ENCODE measurements around the gene GSTK1. TPM values are rescaled to one million over a fixed set of nuclear protein-coding genes. Genes with fewer than 3 reads are reported as not detected.

The GSTK1 gene
- total and polyA plus RNA-seq, 4 donors, result 98.9 to 253 (median 187) TPM

GRCh38 chr7:143234533-143234875, 28.7 kb upstream of the GSTK1 start (continued):
- TF ChIP-seq ZBTB33 (IDR thresholded peaks at IDR 0.05) (no peak), SP1 (IDR thresholded peaks at IDR 0.05) (no peak), JUND (IDR thresholded peaks at IDR 0.05) (no peak), MAX (IDR thresholded peaks at IDR 0.05) (no peak)

GRCh38 chr7:143235561-143235960, 27.7 kb upstream of the GSTK1 start:
- Histone ChIP-seq H3K4me3 (ENCODE audit: low read depth in 1 of 3, low read length in 3 of 3) (no peak overlapping the region), H3K9me3 (ENCODE audit: control insufficient read depth in 4 of 4, low read length in 3 of 4) (peaks cover 0 to 2% (median under 1%) of the 10 kb centered on the region in 4 donors)
- 36% methylated on average over 1 of the region's 1 CpG for WGBS

More at GRCh38 chr7:143235561-143235960, 27.7 kb upstream of the GSTK1 start:
- Histone ChIP-seq H3K27me3 (ENCODE audit: control insufficient read depth in 4 of 4, insufficient read depth in 4 of 4, low read length in 3 of 4) (no peaks in the 10 kb centered on the region), H3K9ac (ENCODE audit: low read depth in 1 of 2, low read length in 2 of 2) (no peak overlapping the region), H3K36me3 (ENCODE audit: control insufficient read depth in 4 of 4, insufficient read depth in 3 of 4, low read depth in 1 of 4, low read length in 3 of 4) (no peaks in the 10 kb centered on the region), H3K27ac (ENCODE audit: low read depth in 1 of 2, low read length in 2 of 2) (no peak overlapping the region), H3K4me1 (ENCODE audit: control insufficient read depth in 4 of 4, insufficient read depth in 4 of 4, low read length in 3 of 4) (peaks cover 0 to 6% (median 5%) of the 10 kb centered on the region in 4 donors)
- TF ChIP-seq GABPA (IDR thresholded peaks at IDR 0.05 in 1 of 2, conservative IDR thresholded peaks at IDR 0.05 in 1 of 2) (no peak), YY1 (IDR thresholded peaks at IDR 0.05) (no peak), RXRA (IDR thresholded peaks at IDR 0.05) (no peak), NR2F2 (IDR thresholded peaks at IDR 0.05) (no peak), ZBTB33 (IDR thresholded peaks at IDR 0.05) (no peak), FOXA1 (IDR thresholded peaks at IDR 0.05) (no peak), MAX (IDR thresholded peaks at IDR 0.05) (no peak), TAF1 (conservative IDR thresholded peaks at IDR 0.05) (no peak), FOXA2 (IDR thresholded peaks at IDR 0.05) (no peak), RAD21 (IDR thresholded peaks at IDR 0.05) (no peak), EGR1 (IDR thresholded peaks at IDR 0.05; ENCODE audit: low read depth in 2 of 2) (no peak), HNF4G (IDR thresholded peaks at IDR 0.05) (no peak), JUND (IDR thresholded peaks at IDR 0.05) (no peak), HNF4A (conservative IDR thresholded peaks at IDR 0.05) (no peak), SP1 (IDR thresholded peaks at IDR 0.05) (no peak), ATF3 (IDR thresholded peaks at IDR 0.05) (no peak), CTCF (IDR thresholded peaks at IDR 0.05; ENCODE audit: low read depth, low read length, missing input control) (no peak), REST (IDR thresholded peaks at IDR 0.05) (no peak)
- DNase-seq (ENCODE audit: low spot score), result no peak
